SKM-1 treated with dmso at 0.1 percent for 144 hours (cell line): ENCODE results near the gene AMBN.
A peak's percentile ranks its signal among the peaks of the same experiment; 100 is the strongest.
"Not testable (repeated sequence)": the region's sequence is repeated elsewhere in the genome, so short reads cannot be mapped to it uniquely, and the experiment has no call there.

Experiments used
- DNase-seq: peaks from one replicate; lab custom pipeline; 2025; ENCODE audit not compliant: unreplicated experiment; lab: John Stamatoyannopoulos, UW

AMBN gene

GRCh38 chr4:70607334-70607853 is 15.3 kb downstream of the AMBN start:
- no peak for DNase-seq

GRCh38 chr4:70608324-70608723 is 16.3 kb downstream of the AMBN start:
- DNase-seq: no peak

- DNase-seq: no peak
These were observed 21.5 kb downstream of the AMBN start for GRCh38 chr4:70613306-70614183.

- no peak for DNase-seq
These were observed 22.1 kb downstream of the AMBN start for GRCh38 chr4:70614184-70614555.

- DNase-seq: no peak
These were observed 27.2 kb downstream of the AMBN start for GRCh38 chr4:70619288-70619687.

- no peak for DNase-seq
These were observed 27.7 kb downstream of the AMBN start for GRCh38 chr4:70619778-70620177.

GRCh38 chr4:70623323-70623722 is 31.3 kb downstream of the AMBN start:
- peak; percentile 23 for DNase-seq

GRCh38 chr4:70624226-70624793 is 32.3 kb downstream of the AMBN start:
- no peak for DNase-seq

GRCh38 chr4:70627620-70628019 is 35.6 kb downstream of the AMBN start:
- DNase-seq: no peak

GRCh38 chr4:70628444-70628843 is 36.4 kb downstream of the AMBN start, which contains the start of gene ENAM:
TSS of gene ENAM (plus strand) at chr4:70628744. CDS start at chr4:70629501, 757 bp downstream.
- no peak for DNase-seq

- no peak for DNase-seq
These were observed 37.5 kb downstream of the AMBN start for GRCh38 chr4:70629469-70630090.

- DNase-seq: no peak
These were observed 38.1 kb downstream of the AMBN start for GRCh38 chr4:70630162-70630561.

- DNase-seq: no peak
These were observed 40.0 kb downstream of the AMBN start for GRCh38 chr4:70632028-70632427.

- no peak for DNase-seq
These were observed 42.4 kb downstream of the AMBN start for GRCh38 chr4:70634482-70634881.

- no peak for DNase-seq
These were observed 45.3 kb downstream of the AMBN start for GRCh38 chr4:70637239-70637913.

- no peak for DNase-seq
These were observed 48.1 kb downstream of the AMBN start for GRCh38 chr4:70640192-70640591.

- not testable (repeated sequence) for DNase-seq
These were observed 58.7 kb downstream of the AMBN start for GRCh38 chr4:70650741-70651140.

- DNase-seq: peak; percentile 57
These were observed 59.9 kb downstream of the AMBN start for GRCh38 chr4:70651864-70652506.

- no peak for DNase-seq
These were observed 62.6 kb downstream of the AMBN start for GRCh38 chr4:70654605-70655011.
